IMR-90 (cell line): Measurements from ENCODE around the gene SLX9. TPM values are rescaled to one million over a fixed set of nuclear protein-coding genes. Genes with fewer than 3 reads are reported as not detected.
A peak's percentile ranks its signal among the peaks of the same experiment; 100 is the strongest.

Source experiments
- ATAC-seq: fragments of 200-7000 bp; cut with Tn5 transposase; 2 replicates; pipeline ENCODE4 v1.9.1; 2020; ENCODE audit warnings: low read depth, mild to moderate bottlenecking, moderate library complexity
- BruUV-seq: library from RNA; stranded (reverse); fragments of 400-500 nt; replicated peaks from 2 replicates; lab custom pipeline; 2021; lab: Mats Ljungman, UMichigan
- CTCF ChIA-PET: fragments of 300-600 bp; formaldehyde crosslinking; extraction: SDS; loops from one replicate; lab custom pipeline; 2021; ENCODE audit warnings: antibody characterized with exemption; lab: Yijun Ruan, JAX
- POLR2A ChIA-PET: fragments of 300-600 bp; sonication (Branson Sonifier 250); formaldehyde crosslinking; loops from one replicate; lab custom pipeline; 2022; ENCODE audit warnings: antibody characterized with exemption; ENCODE audit not compliant: unreplicated experiment; lab: Charles Lee
- DNase-seq: peaks from one replicate; pipeline ENCODE4 v3.0.0; 2013
- H2AFZ ChIP-seq: replicated peaks from 2 replicates; pipeline ENCODE3; 2013; ENCODE audit warnings: low read length, mild to moderate bottlenecking; ENCODE audit not compliant: poor library complexity
- H2AK5ac ChIP-seq: 2 replicates; pipeline ENCODE4 v1.6.1; 2013; ENCODE audit warnings: low read depth, low read length, inconsistent platforms
- H2AK9ac ChIP-seq: replicated peaks from 2 replicates; pipeline ENCODE3; 2013; ENCODE audit warnings: mild to moderate bottlenecking, low read depth, low read length, moderate library complexity; ENCODE audit not compliant: poor library complexity
- H2BK120ac ChIP-seq: 2 replicates; pipeline ENCODE4 v1.6.1; 2013; ENCODE audit warnings: low read depth, low read length, inconsistent platforms
- H2BK15ac ChIP-seq: 3 replicates; pipeline ENCODE4 v1.6.1; 2013; ENCODE audit warnings: low read depth, low read length, inconsistent platforms
- H2BK20ac ChIP-seq: 2 replicates; pipeline ENCODE4 v1.6.1; 2013; ENCODE audit warnings: low read depth, mild to moderate bottlenecking, inconsistent platforms, low read length, moderate library complexity
- H2BK5ac ChIP-seq: 2 replicates; pipeline ENCODE4 v1.6.1; 2013; ENCODE audit warnings: mild to moderate bottlenecking, low read depth, low read length, inconsistent platforms; ENCODE audit not compliant: poor library complexity, severe bottlenecking
- H3K14ac ChIP-seq: replicated peaks from 2 replicates; pipeline ENCODE4 v1.6.1; 2013; ENCODE audit warnings: low read depth, low read length, inconsistent platforms
- H3K18ac ChIP-seq: 2 replicates; pipeline ENCODE4 v1.6.1; 2013; ENCODE audit warnings: low read depth, low read length, control low read depth
- H3K23ac ChIP-seq: 2 replicates; pipeline ENCODE4 v1.6.1; 2013; ENCODE audit warnings: low read depth, low read length, inconsistent platforms
- H3K27ac ChIP-seq: 2 replicates; pipeline ENCODE4 v1.5.1; 2013; ENCODE audit warnings: mild to moderate bottlenecking, control low read depth, low read length; ENCODE audit not compliant: insufficient read depth
- H3K27me3 ChIP-seq: 2 replicates; pipeline ENCODE4 v1.6.1; 2013; ENCODE audit warnings: low read length; ENCODE audit not compliant: control insufficient read depth, insufficient read depth
- H3K36me3 ChIP-seq: 2 replicates; pipeline ENCODE4 v1.6.1; 2013; ENCODE audit warnings: low read length, mixed read lengths; ENCODE audit not compliant: control insufficient read depth, insufficient read depth
- H3K4ac ChIP-seq: 2 replicates; pipeline ENCODE4 v1.6.1; 2013; ENCODE audit warnings: low read depth, low read length, inconsistent platforms
- H3K4me1 ChIP-seq: 2 replicates; pipeline ENCODE4 v1.6.1; 2013; ENCODE audit warnings: low read length, mixed read lengths; ENCODE audit not compliant: control insufficient read depth, insufficient read depth
- H3K4me2 ChIP-seq: 2 replicates; pipeline ENCODE4 v1.6.1; 2013; ENCODE audit warnings: low read depth, mild to moderate bottlenecking, control low read depth, low read length, moderate library complexity
- H3K4me3 ChIP-seq: 2 replicates; pipeline ENCODE4 v1.5.1; 2013; ENCODE audit warnings: low read depth, mild to moderate bottlenecking, control low read depth, low read length, moderate library complexity; ENCODE audit not compliant: insufficient read depth
- H3K56ac ChIP-seq: 2 replicates; pipeline ENCODE4 v1.6.1; 2013; ENCODE audit warnings: low read length, inconsistent platforms; ENCODE audit not compliant: insufficient read depth; ENCODE audit errors: extremely low read depth
- H3K79me1 ChIP-seq, 2 experiments: 2 replicates each; pipeline ENCODE4 v1.6.1; 2013; ENCODE audit warnings: low read length in 2 of 2, inconsistent platforms in 1 of 2, low read depth in 1 of 2
- H3K9ac ChIP-seq: 2 replicates; pipeline ENCODE4 v1.6.1; 2013; ENCODE audit warnings: low read depth, low read length, control low read depth
- H3K9me1 ChIP-seq: 2 replicates; pipeline ENCODE4 v1.6.1; 2013; ENCODE audit warnings: low read length, inconsistent platforms; ENCODE audit not compliant: insufficient read depth
- H3K9me3 ChIP-seq: 2 replicates; pipeline ENCODE4 v1.6.1; 2013; ENCODE audit warnings: low read length; ENCODE audit not compliant: control insufficient read depth, insufficient read depth
- H4K20me1 ChIP-seq: 2 replicates; pipeline ENCODE4 v1.6.1; 2013; ENCODE audit warnings: low read length, inconsistent platforms; ENCODE audit not compliant: insufficient read depth
- H4K5ac ChIP-seq: 2 replicates; pipeline ENCODE4 v1.6.1; 2013; ENCODE audit warnings: mild to moderate bottlenecking, low read depth, low read length, control low read depth
- H4K8ac ChIP-seq, 2 experiments: 2 replicates each; pipeline ENCODE4 v1.6.1; 2013; ENCODE audit warnings: low read depth in 2 of 2, low read length in 2 of 2, control low read depth in 1 of 2, inconsistent platforms in 1 of 2
- H4K91ac ChIP-seq: 2 replicates; pipeline ENCODE4 v1.6.1; 2013; ENCODE audit warnings: low read depth, low read length, inconsistent platforms; ENCODE audit not compliant: insufficient read depth
- BHLHE40 ChIP-seq: fragments of 150-350 bp; IDR thresholded peaks from 2 replicates; pipeline ENCODE4 v1.6.1; 2016; ENCODE audit warnings: mild to moderate bottlenecking, low read depth, low read length
- CEBPB ChIP-seq: IDR thresholded peaks from 2 replicates; pipeline ENCODE4 v1.6.1; 2012; ENCODE audit warnings: low read depth, low read length, improper control_type of control experiment
- CHD1 ChIP-seq: IDR thresholded peaks from 2 replicates; pipeline ENCODE4 v1.6.1; 2012; ENCODE audit warnings: low read depth, low read length, improper control_type of control experiment
- CTCF ChIP-seq: conservative IDR thresholded peaks from 2 replicates; pipeline ENCODE4 v1.5.1; 2012; ENCODE audit warnings: mild to moderate bottlenecking, low read depth, low read length, improper control_type of control experiment
- FOS ChIP-seq: fragments of 150-350 bp; IDR thresholded peaks from 2 replicates; pipeline ENCODE4 v1.6.1; 2016; ENCODE audit warnings: low read depth, low read length
- MAFK ChIP-seq: IDR thresholded peaks from 2 replicates; pipeline ENCODE4 v1.6.1; 2012; ENCODE audit warnings: low read depth, low read length, improper control_type of control experiment
- MAZ ChIP-seq: IDR thresholded peaks from 2 replicates; pipeline ENCODE4 v1.6.1; 2012; ENCODE audit warnings: low read depth, mild to moderate bottlenecking, low read length, improper control_type of control experiment, moderate library complexity, borderline replicate concordance
- MXI1 ChIP-seq: IDR thresholded peaks from 2 replicates; pipeline ENCODE4 v1.6.1; 2012; ENCODE audit warnings: low read depth, mild to moderate bottlenecking, low read length, moderate library complexity, borderline replicate concordance
- NFE2L2 ChIP-seq: fragments of 150-350 bp; IDR thresholded peaks from 2 replicates; pipeline ENCODE4 v1.6.1; 2016; ENCODE audit warnings: low read depth, mild to moderate bottlenecking, low read length
- POLR2A ChIP-seq: IDR thresholded peaks from 2 replicates; pipeline ENCODE4 v1.6.1; 2012; ENCODE audit warnings: mild to moderate bottlenecking, low read depth, low read length
- RAD21 ChIP-seq: IDR thresholded peaks from 2 replicates; pipeline ENCODE4 v1.6.1; 2012; ENCODE audit warnings: low read length, improper control_type of control experiment
- RCOR1 ChIP-seq: IDR thresholded peaks from 2 replicates; pipeline ENCODE4 v1.6.1; 2012; ENCODE audit warnings: mild to moderate bottlenecking, low read length, improper control_type of control experiment; ENCODE audit not compliant: insufficient replicate concordance
- RFX5 ChIP-seq: IDR thresholded peaks from 2 replicates; pipeline ENCODE4 v1.8.0; 2012; ENCODE audit warnings: low read depth, mild to moderate bottlenecking, low read length, moderate library complexity
- SMC3 ChIP-seq: fragments of 150-350 bp; IDR thresholded peaks from 2 replicates; pipeline ENCODE4 v1.6.1; 2016; ENCODE audit warnings: low read depth, mild to moderate bottlenecking, antibody characterized with exemption, low read length, moderate library complexity
- WGBS, 2 experiments: methylation state at CpG; one replicate each; pipeline versions ENCODE4 v1.1.5 to v1.1.7; 2013; ENCODE audit warnings: missing lambda C conversion rate in 2 of 2; ENCODE audit not compliant: insufficient read length in 1 of 2; ENCODE audit errors: extremely low coverage in 2 of 2; 5-methylcytosine and 5-hydroxymethylcytosine counted together
- dilution Hi-C: fragments of 300-500 bp; cut with HindIII; formaldehyde crosslinking; loops from one replicate; pipeline ENCODE4 v1.14.3; 2018; ENCODE audit warnings: low sequenced_read_pairs; ENCODE audit not compliant: unreplicated experiment
- in situ Hi-C: fragments of 300-500 bp; cut with MboI; formaldehyde crosslinking; loops from 3 replicates; pipeline ENCODE4 v1.14.3; 2019; ENCODE audit warnings: low sequenced_read_pairs, inconsistent platforms, mixed read lengths
- intact Hi-C: fragments of 100-400 bp; cut with micrococcal nuclease; formaldehyde crosslinking; loops from 2 replicates; pipeline ENCODE4 v1.10.0; 2022
- polyA plus RNA-seq, 3 experiments: library from polyadenylated mRNA; depleted of rRNA; stranded (reverse); fragments of >200 nt; gene quantifications; 2 replicates each; pipeline ENCODE4 v1.2.3, GENCODE V29; 2012; ENCODE audit warnings: low replicate concordance in 1 of 3
- total RNA-seq: library from RNA; depleted of rRNA; stranded (reverse); fragments of >200 nt; gene quantifications from 2 replicates; pipeline ENCODE4 v1.2.3, GENCODE V29; 2012
- TF ChIP-seq, protein P1 (sequence below): fragments of 150-350 bp; IDR thresholded peaks from 2 replicates; pipeline ENCODE4 v1.6.1; 2017; ENCODE audit warnings: mild to moderate bottlenecking, antibody characterized with exemption, low read length, low read depth
- TF ChIP-seq, protein P2 (sequence below): fragments of 150-350 bp; IDR thresholded peaks from 2 replicates; pipeline ENCODE4 v1.6.1; 2016; ENCODE audit warnings: low read depth, mild to moderate bottlenecking, low read length, moderate library complexity, borderline replicate concordance

Gene SLX9
- total and polyA plus RNA-seq, 2 of the 4 experiments (the other 2 are of a cell fraction): 10.4 to 21.7 TPM

DNA sequence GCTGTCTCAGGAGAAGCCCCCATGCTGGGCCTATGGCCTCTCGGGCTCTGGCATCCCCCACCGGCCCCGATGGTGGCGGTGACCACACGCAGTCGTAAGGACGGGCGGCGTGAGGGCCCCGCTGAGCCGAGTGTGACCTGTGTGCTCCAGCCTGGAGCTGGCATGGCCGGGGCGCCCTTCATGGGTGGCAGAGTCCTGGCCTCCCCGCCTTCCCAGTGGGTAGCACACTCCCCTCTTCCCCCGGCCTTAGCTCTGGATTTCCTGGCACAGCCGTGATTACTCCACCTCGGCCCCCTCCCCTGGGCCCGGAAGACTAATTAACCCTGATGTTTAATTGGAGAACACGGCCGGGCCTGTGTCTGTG is 44.6 kb downstream of the SLX9 start:
- Histone ChIP-seq H3K27ac (no peak overlapping the region), H4K20me1 (peaks cover 7% of the 10 kb centered on the region), H3K27me3 (peaks cover 4% of the 10 kb centered on the region; the same call in 1 of the 2 replicates), H3K4me2 (no peak overlapping the region), H3K4ac (no peak overlapping the region), H3K23ac (no peak overlapping the region), H4K8ac (no peak overlapping the region), H3K9me3 (no peaks in the 10 kb centered on the region), H3K9me1 (no peaks in the 10 kb centered on the region), H2BK15ac (no peak overlapping the region), H4K91ac (no peak overlapping the region), H2BK120ac (no peak overlapping the region), H2AK9ac (no peak overlapping the region), H2BK5ac (no peak overlapping the region), H3K36me3 (no peaks in the 10 kb centered on the region), H2AK5ac (no peak overlapping the region), H3K4me1 (peaks cover 10% of the 10 kb centered on the region), H4K5ac (no peak overlapping the region), H2AFZ (peak overlapping the region; percentile 21), H3K79me1 (no peaks in the 10 kb centered on the region), H3K56ac (no peak overlapping the region), H3K14ac (no peak overlapping the region), H3K4me3 (no peak overlapping the region), H3K9ac (no peak overlapping the region), H2BK20ac (no peak overlapping the region), H3K18ac (no peak overlapping the region)
- no TSS peak for BruUV-seq
- intact Hi-C loops (no loop called here), dilution Hi-C loops (no loop called here), in situ Hi-C loops (no loop called here)
- DNase-seq (no peak), ATAC-seq (no peak)
- ChIA-PET CTCF (no interaction called here), POLR2A (no interaction called here)
- 74% methylated on average over 12 of the region's 20 CpGs; no CpG with 5 or more reads in 1 of the 2 experiments for WGBS, 2 experiments
- no peak for TF ChIP-seq MXI1
- no peak for TF ChIP-seq CTCF
- TF ChIP-seq POLR2A: no peak
- TF ChIP-seq, protein P1, sequence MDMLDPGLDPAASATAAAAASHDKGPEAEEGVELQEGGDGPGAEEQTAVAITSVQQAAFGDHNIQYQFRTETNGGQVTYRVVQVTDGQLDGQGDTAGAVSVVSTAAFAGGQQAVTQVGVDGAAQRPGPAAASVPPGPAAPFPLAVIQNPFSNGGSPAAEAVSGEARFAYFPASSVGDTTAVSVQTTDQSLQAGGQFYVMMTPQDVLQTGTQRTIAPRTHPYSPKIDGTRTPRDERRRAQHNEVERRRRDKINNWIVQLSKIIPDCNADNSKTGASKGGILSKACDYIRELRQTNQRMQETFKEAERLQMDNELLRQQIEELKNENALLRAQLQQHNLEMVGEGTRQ: no peak
- TF ChIP-seq CHD1: no peak
- no peak for TF ChIP-seq RCOR1
- TF ChIP-seq SMC3: no peak
- no peak for TF ChIP-seq MAFK
- no peak for TF ChIP-seq BHLHE40
- TF ChIP-seq RAD21: no peak
- no peak for TF ChIP-seq MAZ
- no peak for TF ChIP-seq NFE2L2
- TF ChIP-seq RFX5: no peak
- no peak for TF ChIP-seq FOS
- TF ChIP-seq, protein P2, sequence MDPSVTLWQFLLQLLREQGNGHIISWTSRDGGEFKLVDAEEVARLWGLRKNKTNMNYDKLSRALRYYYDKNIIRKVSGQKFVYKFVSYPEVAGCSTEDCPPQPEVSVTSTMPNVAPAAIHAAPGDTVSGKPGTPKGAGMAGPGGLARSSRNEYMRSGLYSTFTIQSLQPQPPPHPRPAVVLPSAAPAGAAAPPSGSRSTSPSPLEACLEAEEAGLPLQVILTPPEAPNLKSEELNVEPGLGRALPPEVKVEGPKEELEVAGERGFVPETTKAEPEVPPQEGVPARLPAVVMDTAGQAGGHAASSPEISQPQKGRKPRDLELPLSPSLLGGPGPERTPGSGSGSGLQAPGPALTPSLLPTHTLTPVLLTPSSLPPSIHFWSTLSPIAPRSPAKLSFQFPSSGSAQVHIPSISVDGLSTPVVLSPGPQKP: no peak
- TF ChIP-seq CEBPB: no peak
